ENCODE measurements around the gene FERMT1.

DNA sequence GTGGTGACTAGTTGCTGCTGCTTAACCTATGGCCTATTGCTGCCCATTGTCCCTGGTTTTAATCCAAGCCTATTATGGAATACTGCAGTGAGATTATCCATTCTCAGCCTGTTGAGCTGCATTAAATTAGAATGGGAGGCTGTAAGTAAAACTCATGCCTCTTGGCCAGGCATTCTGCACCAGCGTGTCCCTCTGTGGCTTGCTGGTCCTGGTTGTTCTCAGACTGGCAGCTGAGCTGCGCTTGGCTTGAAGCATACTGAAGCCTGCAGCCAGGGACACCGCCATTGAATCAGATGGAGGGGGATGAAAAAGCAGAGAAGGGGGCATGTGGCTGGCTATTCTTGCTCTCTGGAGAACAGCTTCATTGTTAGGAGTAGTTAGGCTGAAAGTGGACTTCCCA, 84.6 kb downstream of the FERMT1 start:
- TF ChIP-seq, protein P1, sequence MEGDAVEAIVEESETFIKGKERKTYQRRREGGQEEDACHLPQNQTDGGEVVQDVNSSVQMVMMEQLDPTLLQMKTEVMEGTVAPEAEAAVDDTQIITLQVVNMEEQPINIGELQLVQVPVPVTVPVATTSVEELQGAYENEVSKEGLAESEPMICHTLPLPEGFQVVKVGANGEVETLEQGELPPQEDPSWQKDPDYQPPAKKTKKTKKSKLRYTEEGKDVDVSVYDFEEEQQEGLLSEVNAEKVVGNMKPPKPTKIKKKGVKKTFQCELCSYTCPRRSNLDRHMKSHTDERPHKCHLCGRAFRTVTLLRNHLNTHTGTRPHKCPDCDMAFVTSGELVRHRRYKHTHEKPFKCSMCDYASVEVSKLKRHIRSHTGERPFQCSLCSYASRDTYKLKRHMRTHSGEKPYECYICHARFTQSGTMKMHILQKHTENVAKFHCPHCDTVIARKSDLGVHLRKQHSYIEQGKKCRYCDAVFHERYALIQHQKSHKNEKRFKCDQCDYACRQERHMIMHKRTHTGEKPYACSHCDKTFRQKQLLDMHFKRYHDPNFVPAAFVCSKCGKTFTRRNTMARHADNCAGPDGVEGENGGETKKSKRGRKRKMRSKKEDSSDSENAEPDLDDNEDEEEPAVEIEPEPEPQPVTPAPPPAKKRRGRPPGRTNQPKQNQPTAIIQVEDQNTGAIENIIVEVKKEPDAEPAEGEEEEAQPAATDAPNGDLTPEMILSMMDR (IDR thresholded peaks at IDR 0.05), result no peak
- no peak for TF ChIP-seq POLR2A (IDR thresholded peaks at IDR 0.05)

Data from adrenal gland (tissue), 5 donors.